Erythroblast (primary cell): ENCODE measurements around the gene LRIT3.

Experiments
- GATA1 ChIP-seq: IDR thresholded peaks from 2 replicates; pipeline ENCODE4 v1.6.1; 2011; ENCODE audit warnings: low read depth, mild to moderate bottlenecking, control low read depth, low read length, moderate library complexity
- POLR2A ChIP-seq: IDR thresholded peaks from 2 replicates; pipeline ENCODE4 v1.6.1; 2011; ENCODE audit warnings: mild to moderate bottlenecking, low read length

- TF ChIP-seq POLR2A (no peak), GATA1 (no peak)
Measured at GRCh38 chr4:109836985-109837384, 10.9 kb upstream of the LRIT3 start.
